GM20000 (cell line): ENCODE results near the gene GBP4.

Source experiments
- DNase-seq: peaks from one replicate; pipeline ENCODE4 v3.0.0; 2012; ENCODE audit warnings: low spot score
- CTCF ChIP-seq: IDR thresholded peaks from 2 replicates; pipeline ENCODE4 v1.5.1; 2012; ENCODE audit warnings: mild to moderate bottlenecking, control low read depth; ENCODE audit errors: extremely low read depth, missing control alignments

GBP4 gene

GRCh38 chr1:89203166-89203565, 4.4 kb upstream of the GBP4 start:
- DNase-seq: no peak
- no peak for TF ChIP-seq CTCF

GRCh38 chr1:89201106-89201794, 2.5 kb upstream of the GBP4 start:
- peak; percentile 17 for DNase-seq

GRCh38 chr1:89200663-89201062, 1.9 kb upstream of the GBP4 start:
- DNase-seq: no peak
- TF ChIP-seq CTCF: no peak

More at GRCh38 chr1:89201106-89201794, 2.5 kb upstream of the GBP4 start:
- no peak for TF ChIP-seq CTCF

GRCh38 chr1:89199525-89200031, 836 bp upstream of the GBP4 start:
- TF ChIP-seq CTCF: no peak
- DNase-seq: peak; percentile 20

GRCh38 chr1:89198081-89198480, 661 bp downstream of the GBP4 start:
- TF ChIP-seq CTCF: no peak
- DNase-seq: no peak

- no peak for TF ChIP-seq CTCF
- peak; percentile 6 for DNase-seq
Observed at GRCh38 chr1:89195476-89195875, 3.3 kb downstream of the GBP4 start.

GRCh38 chr1:89191314-89191713, 7.4 kb downstream of the GBP4 start:
- DNase-seq: no peak
- TF ChIP-seq CTCF: no peak
